HG02885 (cell line): Measurements from ENCODE around the gene SHQ1.
"Not testable (repeated sequence)": the region's sequence is repeated elsewhere in the genome, so short reads cannot be mapped to it uniquely, and the experiment has no call there.

Experiments
- ATAC-seq: cut with Tn5 transposase; IDR thresholded peaks from one replicate; pipeline ENCODE4 v1.9.1; 2021; ENCODE audit warnings: mild to moderate bottlenecking; ENCODE audit not compliant: unreplicated experiment, poor library complexity

SHQ1 gene

DNA sequence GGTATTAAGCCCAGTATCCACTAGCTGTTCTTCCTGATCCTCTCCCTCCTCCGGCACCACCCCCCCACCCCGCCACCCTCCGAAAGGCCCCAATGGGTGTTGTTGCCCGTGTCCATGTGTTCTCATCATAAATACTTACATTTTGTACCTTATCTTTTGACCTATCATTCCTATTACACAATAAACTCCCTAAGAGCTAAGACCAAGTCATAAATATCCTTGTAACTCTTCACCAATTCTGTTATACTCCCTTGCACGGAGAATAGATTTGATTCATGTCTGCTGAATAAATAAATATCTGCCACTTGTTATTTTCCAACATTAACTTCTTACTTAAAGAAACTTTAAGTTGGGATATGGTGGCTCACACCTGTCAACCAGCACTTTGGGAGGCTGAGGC, 43.9 kb downstream of the SHQ1 start:
- ATAC-seq, result no peak

DNA sequence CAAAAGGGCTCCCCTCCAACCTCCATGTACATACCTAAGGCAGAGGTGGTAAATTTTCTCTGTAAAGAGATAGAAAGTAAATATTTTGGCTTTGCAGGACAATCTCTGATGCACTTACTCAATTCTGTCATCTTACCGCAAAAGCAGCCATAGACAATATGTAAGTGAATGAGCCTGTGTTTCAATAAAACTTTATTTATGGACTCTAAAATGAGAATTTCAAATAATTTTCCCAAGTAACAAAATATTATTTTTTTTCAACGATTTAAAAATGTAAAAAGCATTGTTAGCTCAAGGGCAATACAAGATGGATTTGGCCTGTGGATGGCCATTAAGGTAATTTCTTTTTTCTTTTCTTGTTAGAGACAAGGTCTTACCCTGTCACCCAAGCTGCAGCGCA, 44.7 kb downstream of the SHQ1 start:
- no peak for ATAC-seq

DNA sequence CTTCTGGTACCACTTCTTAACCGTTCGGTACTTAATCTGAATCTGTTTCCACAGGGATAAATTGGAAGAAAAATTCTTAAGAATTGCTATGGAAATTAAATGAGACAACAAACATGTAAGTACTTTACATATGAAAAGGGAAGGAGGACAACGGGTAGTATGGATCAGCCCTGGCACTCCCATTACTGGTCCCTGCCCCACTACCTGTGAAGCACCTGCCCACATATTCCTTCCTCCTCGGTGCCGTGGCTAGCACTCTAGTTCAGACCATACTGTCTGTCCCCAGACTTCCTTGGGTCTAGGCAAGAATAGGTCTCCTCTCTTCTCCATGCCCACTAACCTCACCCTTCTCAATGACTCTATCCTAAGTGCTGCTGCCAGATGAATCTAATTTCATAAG, 46.2 kb downstream of the SHQ1 start:
- no peak for ATAC-seq

DNA sequence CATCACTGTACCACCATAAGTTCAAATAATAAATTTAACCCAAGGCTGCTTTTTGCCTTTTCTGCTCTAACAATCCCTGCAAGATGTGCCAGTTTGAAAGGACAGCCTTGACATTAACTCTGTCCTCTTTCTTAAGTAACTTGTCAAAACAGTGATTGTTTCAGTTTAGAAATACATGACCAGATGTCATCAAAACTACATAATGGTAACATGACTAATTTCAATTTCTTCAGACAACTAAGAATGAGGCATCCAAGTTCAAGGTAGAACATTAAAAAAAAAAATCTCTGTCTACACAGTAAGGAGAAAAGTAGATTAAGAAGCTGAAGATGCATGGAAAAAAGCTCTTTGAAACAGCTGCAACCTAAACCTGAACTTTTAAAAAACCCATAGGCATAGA, 47.4 kb downstream of the SHQ1 start:
- ATAC-seq, result peak; percentile 71

DNA sequence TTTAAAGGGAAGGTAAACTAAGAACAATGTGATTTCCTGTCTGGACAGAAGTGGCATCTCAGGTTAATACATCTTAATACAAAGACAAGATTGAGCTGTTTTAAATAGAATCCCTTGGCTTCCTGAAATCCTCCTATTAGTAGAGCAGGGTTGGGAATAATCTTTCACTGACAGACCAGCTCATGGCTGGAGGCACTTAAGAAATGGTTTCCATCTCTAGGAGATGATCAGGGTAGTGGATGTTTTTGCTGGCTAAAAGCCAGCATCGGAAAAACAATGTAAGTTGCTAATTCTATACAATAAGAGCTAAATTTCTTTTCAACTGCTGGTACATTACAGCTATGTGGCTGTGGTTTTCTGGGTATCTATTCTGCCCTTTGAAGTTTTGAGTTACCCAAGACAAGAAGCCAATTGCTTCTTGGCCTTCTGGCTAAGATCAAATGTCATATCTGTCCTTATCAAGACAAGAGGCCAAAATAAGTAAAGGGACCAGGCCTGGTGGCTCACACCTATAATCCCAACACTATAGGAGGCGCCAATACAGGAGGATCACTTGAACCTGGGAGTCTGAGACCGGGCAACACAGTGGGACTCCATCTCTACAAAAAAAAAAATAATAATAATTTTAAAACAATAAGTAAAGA, 49.6 kb downstream of the SHQ1 start:
- no peak for ATAC-seq

DNA sequence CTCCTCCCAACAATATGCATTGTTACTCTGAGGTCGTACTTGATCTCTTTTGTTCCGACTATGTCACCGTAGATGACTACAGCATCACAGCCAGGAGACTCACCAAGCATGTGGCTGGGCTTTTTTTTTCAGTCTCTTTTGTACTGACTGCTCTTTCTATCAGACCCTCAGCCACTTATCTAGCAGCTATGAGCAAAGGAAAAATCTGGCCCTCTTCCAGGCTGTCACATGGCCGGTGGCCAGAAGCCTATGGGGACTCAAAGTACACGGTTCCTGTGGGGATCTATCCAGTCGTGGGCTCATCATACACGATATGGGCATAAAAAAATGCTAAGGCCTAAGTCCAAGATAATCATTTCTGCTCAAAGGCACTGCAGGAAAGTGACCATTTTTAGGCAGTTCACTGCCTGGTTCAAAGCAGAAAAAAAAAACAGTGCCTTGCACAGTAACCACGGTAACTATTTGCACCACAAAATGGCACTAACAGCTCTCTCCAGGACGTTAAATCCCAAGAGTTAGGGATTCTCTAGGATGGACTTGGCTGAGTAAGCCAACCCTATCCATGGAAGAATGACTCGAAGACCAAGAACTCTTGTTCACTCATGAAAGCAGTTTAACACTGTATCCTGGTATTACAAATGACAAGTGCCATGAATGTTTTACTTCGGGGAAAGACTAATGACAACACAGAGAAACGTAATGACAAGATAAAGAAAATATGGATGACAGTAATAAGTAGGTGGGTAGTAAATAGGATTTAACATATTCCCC, 50.3 kb downstream of the SHQ1 start:
- no peak for ATAC-seq

DNA sequence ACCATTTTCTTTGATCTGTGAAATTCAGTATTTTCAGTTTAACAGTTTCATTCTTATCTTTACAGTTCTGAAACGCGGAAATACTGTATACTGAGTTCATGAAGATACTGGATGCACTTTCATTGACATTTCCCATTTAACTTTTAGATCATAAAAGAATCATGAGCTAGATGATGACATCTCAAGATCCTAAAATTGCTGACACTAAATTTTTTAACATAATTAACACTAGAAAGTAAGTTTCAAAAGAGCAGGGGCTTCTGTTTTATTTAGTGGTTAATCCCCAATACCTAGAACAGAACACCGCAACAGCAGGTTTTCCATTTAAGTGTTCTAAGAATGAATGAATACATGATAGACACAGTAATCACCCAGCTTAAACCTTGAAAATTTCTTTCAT, 54.2 kb downstream of the SHQ1 start:
- ATAC-seq, result no peak

DNA sequence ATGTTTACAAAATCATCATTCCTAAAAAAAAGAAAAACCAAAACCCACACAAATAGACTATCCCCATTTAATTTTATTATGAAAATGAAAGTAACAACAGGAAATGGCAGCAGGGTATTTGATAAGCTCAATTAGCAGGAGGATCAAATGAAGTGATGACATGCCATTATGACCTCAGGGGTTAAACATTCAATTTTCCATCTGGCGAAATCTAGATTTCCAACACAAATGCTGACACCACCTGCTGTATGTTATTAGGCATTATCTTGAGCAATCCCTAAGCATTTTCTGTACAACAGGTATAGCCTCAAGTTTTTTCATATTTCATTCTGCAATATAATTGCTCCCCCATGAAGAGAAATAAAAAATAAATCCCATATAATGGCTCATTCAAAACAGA, 57.1 kb downstream of the SHQ1 start:
- no peak for ATAC-seq

DNA sequence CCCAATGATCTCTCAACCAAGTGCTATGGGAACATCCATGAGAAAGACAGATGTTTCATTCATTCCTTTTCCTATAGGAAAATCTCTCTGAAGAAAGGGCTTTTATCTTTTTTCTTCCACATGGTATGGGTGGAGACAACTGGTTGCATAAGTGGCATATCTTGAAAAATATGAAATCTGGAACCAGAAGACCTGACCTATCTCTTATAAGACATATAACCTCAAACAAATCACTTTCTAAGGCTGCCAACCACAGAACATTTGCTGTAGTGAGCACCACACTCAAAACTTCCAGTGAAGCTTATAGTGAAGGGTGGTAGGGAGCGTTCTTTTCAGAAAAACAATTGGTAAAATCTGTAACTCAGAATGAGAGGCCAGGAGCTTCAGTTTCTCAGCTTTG, 58.5 kb downstream of the SHQ1 start:
- no peak for ATAC-seq

DNA sequence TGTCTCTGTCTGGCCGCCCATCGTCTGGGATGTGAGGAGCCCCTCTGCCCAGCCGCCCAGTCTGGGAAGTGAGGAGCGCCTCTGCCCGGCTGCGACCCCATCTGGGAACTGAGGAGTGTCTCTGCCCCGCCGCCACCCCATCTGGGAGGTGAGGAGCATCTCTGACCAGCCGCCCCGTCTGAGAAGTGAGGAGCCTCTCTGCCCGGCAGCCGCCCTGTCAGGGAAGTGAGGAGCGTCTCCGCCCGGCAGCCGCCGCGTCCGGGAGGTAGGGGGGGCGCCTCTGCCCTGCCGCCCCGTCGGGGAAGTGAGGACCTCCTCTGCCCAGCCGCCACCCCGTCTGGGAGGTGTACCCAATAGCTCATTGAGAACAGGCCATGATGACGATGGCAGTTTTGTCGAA, 60.0 kb downstream of the SHQ1 start:
- ATAC-seq, result not testable (repeated sequence)

DNA sequence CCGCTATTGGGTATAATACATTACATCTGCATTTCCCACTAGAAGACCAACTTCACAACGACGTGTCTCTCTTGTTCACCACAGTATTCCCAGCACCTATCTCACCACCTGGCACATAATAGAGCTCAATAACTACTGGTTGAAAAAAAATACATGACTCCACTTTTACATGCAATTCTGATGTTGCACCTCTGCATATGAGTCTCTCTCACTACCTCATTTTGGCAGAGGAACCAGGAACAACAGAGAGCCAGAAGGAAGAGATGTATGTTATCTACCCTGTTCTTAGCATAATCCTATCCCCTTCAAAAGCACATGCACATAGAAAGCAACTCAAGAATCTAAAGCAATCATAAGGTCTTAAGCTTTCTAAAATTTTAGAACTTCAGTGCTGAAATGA, 61.6 kb downstream of the SHQ1 start:
- no peak for ATAC-seq

DNA sequence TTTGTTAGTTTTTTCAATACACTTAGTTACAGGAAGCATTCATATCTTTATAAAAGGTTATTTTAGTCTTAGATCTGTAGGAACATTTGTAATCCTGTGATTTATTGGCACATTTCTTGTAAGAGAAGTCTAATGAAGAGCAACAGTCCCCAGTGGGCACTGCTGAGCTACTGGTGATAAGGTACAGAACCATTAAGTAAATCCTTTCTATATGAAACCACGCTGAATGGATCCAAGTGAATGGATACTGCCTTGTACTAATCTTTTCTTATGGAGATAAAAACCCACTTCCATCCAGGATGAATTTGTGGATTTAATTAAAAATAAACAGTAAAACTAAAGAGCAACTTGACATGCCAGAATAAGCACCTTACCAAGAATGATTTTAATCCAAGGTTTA, 64.0 kb downstream of the SHQ1 start:
- no peak for ATAC-seq

DNA sequence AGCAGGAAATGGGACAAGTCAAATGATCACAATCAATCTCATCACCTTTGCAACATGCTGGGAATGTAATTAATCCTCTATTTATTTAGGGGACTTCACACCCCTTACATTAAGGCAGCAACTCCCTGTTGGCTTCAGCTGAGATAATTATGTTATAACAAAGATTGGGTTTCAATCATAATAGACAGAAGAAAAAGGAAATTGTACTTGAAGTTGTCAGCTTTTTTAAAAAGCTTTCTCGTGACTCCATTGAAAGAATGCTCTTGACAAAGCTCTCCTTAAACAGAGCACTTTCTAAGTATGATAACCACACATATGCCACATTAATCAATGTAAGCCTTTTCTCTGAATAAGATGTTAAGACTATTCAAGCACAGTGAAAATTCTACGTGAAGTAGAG, 65.7 kb downstream of the SHQ1 start:
- ATAC-seq, result no peak

DNA sequence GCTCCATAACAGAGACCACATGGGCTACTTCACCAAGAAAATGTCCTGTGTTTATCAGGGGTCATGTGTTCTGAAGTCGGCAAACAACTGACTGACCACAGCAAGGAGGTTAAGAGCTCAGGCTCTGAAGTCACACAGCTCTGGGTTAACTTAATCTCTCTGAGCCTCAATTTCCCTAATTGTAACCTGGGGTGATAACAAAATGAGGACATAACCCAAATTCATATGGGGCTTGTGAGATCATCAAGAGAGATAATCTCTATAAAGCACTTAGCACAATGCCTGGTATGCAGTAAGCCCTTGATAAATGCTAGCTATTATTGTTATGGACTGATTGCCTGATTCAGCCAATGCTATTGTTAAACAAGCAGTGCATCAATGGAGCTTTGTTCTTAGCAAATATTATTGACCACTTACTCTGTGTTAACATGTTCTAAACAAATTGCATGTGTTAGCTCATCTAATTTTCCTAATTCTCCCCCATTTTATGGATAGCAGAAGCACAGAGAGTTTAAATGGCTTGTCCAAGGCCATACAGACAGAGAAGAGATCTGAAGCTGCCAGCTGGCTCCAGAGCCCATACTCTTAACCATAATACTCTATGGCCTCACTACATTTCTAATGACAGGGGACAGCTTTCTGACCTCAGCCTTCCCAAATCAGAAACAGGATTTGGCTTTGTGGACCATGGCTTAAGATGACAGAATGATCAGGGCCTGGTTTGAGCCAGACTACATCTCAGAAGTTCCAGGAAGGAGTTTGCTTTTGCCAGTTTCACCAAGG, 78.3 kb downstream of the SHQ1 start:
- no peak for ATAC-seq

DNA sequence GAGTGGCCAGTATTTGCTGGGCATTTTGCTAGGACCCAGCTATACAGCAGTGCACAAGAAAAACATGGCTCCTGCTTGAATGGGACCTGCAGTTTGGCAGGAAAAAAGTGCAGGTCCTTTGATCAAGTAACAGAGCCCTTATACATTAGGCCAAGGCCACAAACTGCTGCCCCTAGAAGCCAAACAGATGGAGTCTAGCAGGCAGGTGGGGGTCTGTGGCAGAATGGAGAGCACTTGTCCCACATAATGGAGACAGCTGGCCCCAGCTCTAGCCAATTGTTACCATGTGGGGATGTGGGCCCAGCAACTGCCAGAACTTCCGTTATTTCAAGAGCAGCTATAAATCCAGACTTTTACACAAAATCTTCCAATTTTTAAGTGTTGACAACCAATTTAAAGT, 79.3 kb downstream of the SHQ1 start:
- no peak for ATAC-seq

DNA sequence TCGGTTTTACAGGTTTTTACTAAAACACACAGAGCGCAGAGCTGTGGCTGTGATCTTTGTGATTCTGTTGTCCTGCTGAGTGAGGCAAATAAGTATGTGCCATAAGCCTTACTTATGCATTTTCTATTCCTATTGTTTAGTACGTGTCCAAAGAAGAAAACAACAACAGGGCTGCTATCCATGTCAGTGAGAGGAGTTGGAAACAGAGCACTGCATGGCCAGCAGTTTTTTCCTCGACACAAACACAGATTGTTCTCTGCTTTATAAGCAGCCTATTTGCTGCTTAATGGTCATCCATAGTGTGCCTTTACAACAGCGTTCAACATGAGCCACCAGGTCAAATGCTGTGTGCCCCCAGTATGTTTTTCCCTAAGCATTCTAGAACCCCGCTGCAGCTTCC, 79.8 kb downstream of the SHQ1 start:
- ATAC-seq, result no peak

DNA sequence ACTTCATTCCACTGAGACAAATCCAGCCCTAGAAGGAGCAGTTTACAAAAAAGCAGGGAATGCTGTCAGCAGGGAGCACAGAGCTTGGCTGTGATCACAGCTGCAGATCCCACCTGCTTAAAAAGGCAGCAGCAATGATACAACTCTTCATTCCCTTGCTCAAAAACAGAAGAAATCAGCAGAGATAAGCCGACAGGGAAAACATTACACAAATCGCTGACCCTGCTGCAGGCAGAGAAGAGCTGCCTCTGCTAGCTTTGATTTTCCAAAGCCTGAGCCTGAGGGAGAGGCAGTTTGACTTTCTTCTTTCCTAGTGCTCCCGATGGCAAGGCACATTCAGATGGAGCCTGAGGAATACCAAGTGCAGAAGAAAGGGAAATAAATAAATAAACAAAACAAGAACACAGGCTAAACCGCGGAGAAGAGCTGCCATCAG, 80.2 kb downstream of the SHQ1 start:
- no peak for ATAC-seq

DNA sequence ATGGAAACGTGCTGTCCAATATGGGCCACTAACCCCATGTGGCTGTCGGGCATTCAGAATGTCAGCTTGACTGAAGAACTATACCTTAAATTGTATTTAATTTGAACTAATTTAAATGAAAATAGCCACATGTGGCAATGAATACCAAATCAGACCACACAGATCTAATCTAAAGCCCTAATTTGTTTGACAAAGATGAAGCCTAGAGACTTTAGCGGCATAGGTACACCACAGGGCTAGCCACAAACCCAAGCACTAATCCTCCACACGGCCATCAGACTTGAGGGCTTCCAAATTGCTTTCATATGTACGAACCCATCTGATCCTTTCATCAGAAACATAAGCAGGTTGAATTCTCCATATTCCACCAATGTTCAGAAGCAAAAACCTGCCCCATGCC, 81.4 kb downstream of the SHQ1 start:
- no peak for ATAC-seq

DNA sequence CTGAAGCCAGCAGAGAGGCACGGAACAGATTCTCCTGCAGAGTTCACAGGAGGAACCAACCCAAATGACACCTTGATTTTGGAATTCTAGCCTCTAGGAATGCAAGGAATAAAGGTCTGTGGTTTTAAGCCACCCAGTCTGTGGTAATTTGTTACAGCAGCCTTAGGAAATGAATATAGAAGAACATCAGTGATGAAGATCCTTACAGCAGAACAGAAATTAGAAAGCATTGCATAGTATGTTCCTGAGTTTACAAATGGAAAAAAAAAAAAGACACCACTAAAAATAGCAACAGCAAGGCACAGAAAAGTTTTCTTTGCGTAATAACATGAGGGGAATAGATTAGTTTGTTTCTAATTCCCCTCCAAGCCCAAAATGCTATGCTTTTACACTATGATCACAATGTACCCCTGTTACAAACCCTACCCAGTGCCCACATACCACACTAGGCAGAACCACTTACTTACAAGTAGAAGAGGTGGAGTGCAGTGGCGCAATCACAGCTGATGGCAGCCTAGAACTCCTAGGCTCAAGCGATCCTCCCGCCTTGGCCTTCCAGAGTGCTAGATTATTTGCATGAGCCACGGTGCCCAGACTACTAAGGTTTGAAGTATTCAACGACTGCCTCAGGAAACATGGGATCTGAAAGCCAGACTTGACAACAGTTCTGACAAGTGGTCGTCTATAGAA, 84.3 kb downstream of the SHQ1 start:
- ATAC-seq, result no peak

DNA sequence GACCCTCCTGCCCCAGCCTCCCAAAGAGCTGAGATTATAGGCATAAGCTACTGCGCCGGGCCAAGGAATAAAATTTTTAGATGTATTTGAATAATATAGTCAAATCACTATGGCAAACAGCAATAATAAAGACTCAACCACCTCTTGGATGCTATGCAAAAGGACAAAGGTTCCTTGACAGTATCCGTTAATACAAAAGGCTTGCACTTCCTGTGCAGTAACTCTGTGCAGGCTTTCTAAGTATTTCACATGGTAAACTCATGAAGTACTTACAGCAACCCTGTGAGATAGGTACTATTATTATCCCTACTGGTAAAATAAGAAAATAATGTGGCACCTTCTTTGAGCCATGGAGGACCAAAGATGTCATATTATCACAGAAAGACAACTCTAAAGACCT, 86.8 kb downstream of the SHQ1 start:
- ATAC-seq, result no peak

DNA sequence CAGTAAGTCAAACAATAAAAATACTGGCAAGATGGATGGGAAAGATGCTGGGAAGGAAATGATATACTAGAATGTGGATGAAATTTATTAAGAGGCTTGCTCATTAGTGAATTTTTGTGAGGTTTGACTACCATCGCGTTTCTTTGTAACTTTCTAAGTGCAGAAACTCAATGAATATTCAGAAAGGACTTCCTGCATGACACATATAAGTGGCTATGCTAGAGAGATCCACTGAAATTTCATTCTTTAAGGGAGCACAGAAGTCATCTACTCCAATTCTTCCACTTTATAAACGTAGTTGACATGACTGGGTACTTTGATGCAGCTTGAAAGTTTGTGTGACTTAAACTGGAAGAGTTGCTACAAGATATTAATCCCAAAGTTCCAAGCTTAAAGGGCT, 88.0 kb downstream of the SHQ1 start:
- no peak for ATAC-seq
